ENCODE data around the gene TCF3. TPM values are rescaled to one million over a fixed set of nuclear protein-coding genes. Genes with fewer than 3 reads are reported as not detected.

Gene TCF3
- total and polyA plus RNA-seq, 2 experiments from 2014 or later, result 18.3 to 58.9 TPM

DNA sequence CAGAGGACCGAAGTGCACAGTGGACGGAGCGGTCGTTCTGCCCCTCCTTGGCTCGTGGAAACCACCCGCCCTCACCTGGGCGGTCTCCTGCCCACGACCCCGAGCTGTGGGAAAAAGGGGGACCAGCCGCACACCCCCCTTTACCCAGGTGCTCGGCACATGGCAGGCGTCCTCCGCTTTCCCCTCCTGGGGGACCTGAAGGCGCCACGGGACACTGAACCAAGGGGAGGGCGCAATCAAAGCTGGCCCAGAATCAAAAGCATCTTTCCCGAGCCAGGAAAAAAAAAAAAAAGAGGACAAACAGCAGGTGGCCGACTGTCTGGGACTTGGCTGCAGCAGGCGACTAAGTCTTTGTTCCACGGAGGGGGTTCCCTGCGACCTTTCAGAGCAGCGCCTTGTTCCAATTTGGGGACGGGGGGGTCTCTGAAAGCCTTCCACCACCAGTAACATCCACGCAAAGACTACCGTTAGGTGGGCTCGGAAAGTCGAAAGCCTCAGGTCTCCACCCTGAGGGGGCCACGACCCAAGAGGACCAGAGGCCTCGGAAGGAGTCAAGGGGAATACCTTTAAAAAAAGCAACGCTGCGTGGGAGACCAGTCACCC lies 60.9 kb downstream of the TCF3 start:
- peak overlapping the region; percentile 99 for H3K4me3 ChIP-seq
- peak overlapping the region; percentile 99 for H3K9ac ChIP-seq
- peaks cover 18% of the 10 kb centered on the region for H3K4me1 ChIP-seq (ENCODE audit: insufficient read depth)
- H3K36me3 ChIP-seq (ENCODE audit: low read depth), result 0 out of 2 replicates have a peak, but pooled peaks cover 5% of the 10 kb centered on the region
- H4K20me1 ChIP-seq (ENCODE audit: insufficient read depth), result no peaks in the 10 kb centered on the region
- peak overlapping the region; percentile 90 for H3K27ac ChIP-seq
- H3K9me3 ChIP-seq (ENCODE audit: low read depth), result no peaks in the 10 kb centered on the region
- H3F3A ChIP-seq (ENCODE audit: insufficient read depth), result peaks cover 15% of the 10 kb centered on the region; the same call in 1 of the 2 replicates
- DNase-seq, result peak; percentile 32
- 1 to 4% methylated on average over 21 to 31 of the region's 31 CpGs for WGBS, 2 experiments (ENCODE audit: low coverage in 1 of 2, low lambda C conversion rate in 2 of 2, missing lambda C conversion rate in 2 of 2)
- TF ChIP-seq EZH2 (IDR thresholded peaks at IDR 0.05; ENCODE audit: insufficient read depth, poor library complexity, severe bottlenecking) (no peak), EZH2phosphoT487 (IDR thresholded peaks at IDR 0.05; ENCODE audit: insufficient read depth, low read depth) (no peak)
- in situ Hi-C loops (cut with MboI), result no loop called here
- no peaks in the 10 kb centered on the region for H3K9me2 ChIP-seq (ENCODE audit: insufficient read depth)
- H3K27me3 ChIP-seq (replicated peaks; ENCODE audit: insufficient read depth), result no peaks in the 10 kb centered on the region
- peak overlapping the region; percentile 70; the same call in 1 of the 2 replicates for H2AFZ ChIP-seq
- peak overlapping the region; percentile 79 for H3K4me2 ChIP-seq (ENCODE audit: unreplicated experiment)
- H3K79me2 ChIP-seq (ENCODE audit: insufficient read depth), result peaks cover 56% of the 10 kb centered on the region

DNA sequence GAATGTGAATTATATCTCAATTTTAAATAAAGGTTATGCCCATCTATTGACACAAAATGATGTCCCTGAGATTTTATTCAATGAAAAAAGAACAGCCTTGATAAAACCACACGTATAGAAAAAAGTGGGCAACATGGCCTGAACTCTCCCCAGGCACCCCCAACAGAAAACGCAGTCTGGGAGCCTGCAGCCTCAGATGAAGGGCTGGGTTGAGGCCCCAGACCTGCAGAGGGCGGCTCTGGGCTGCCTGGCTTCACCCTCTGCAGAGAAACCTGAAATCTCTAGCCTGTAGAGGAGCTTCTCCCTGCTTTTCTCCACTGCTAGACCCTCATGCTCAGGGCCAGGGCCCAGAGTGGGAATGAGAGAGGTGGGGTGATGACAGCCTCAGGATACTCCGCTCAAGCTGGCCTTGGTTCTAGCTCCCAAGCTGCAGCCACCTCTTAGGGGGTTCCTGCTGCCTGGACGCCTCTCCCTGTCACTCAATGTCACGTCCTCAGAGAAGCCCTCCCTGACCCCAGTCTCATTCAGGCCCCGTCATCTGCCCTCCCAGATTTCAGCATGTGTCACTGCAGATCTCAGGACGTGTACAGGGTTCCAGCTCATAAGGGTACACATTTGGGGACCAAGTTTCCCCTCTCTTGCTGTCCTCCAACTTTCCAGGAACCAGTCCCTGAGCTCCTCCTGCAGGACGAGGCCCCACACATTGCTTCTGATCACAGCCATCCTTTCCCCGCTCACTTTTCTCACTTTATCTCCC lies 61.6 kb downstream of the TCF3 start:
- WGBS, 2 experiments (ENCODE audit: low coverage in 1 of 2, low lambda C conversion rate in 2 of 2, missing lambda C conversion rate in 2 of 2), result 33 to 37% methylated on average over 10 of the region's 10 CpGs
- Histone ChIP-seq H4K20me1 (ENCODE audit: insufficient read depth) (no peaks in the 10 kb centered on the region), H2AFZ (no peak overlapping the region), H3K79me2 (ENCODE audit: insufficient read depth) (peaks cover 63% of the 10 kb centered on the region), H3K4me2 (ENCODE audit: unreplicated experiment) (peak overlapping the region; percentile 79), H3K9me2 (ENCODE audit: insufficient read depth) (no peaks in the 10 kb centered on the region), H3K27me3 (replicated peaks; ENCODE audit: insufficient read depth) (no peaks in the 10 kb centered on the region), H3K4me3 (peak overlapping the region; percentile 99), H3F3A (ENCODE audit: insufficient read depth) (peaks cover 13% of the 10 kb centered on the region; the same call in 1 of the 2 replicates), H3K36me3 (ENCODE audit: low read depth) (no peaks in the 10 kb centered on the region), H3K9me3 (ENCODE audit: low read depth) (no peaks in the 10 kb centered on the region), H3K9ac (peak overlapping the region; percentile 99), H3K27ac (peak overlapping the region; percentile 90), H3K4me1 (ENCODE audit: insufficient read depth) (peaks cover 18% of the 10 kb centered on the region)
- DNase-seq, result peak; percentile 57
- TF ChIP-seq EZH2 (IDR thresholded peaks at IDR 0.05; ENCODE audit: insufficient read depth, poor library complexity, severe bottlenecking) (no peak), EZH2phosphoT487 (IDR thresholded peaks at IDR 0.05; ENCODE audit: insufficient read depth, low read depth) (no peak)
- in situ Hi-C loops (cut with MboI), result no loop called here

DNA sequence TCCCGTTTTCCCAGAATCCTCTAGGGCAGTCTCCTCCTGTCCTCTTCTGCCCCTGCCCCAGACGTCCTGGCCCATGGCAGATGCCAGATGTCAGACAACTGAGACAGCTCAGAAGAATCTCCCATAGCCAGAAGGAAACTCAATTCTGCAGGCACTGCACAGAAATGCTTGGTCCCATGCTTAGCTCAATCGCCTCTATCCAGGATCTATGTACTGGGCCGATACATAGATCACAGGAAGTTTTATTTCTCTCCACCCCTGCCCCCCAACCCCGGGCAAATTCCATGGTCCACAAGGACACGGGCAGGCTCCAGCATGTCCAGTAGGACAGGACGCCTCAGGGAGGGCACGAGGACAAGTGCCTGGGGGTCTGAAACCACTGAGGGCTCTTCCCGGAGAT lies 64.5 kb downstream of the TCF3 start:
- in situ Hi-C loops (cut with MboI), result no loop called here
- no peak overlapping the region for H3K9ac ChIP-seq
- no peaks in the 10 kb centered on the region for H3K27me3 ChIP-seq (replicated peaks; ENCODE audit: insufficient read depth)
- no peak overlapping the region for H3K4me2 ChIP-seq (ENCODE audit: unreplicated experiment)
- peaks cover 87% of the 10 kb centered on the region for H3K79me2 ChIP-seq (ENCODE audit: insufficient read depth)
- no peak overlapping the region for H3K27ac ChIP-seq
- H2AFZ ChIP-seq, result no peak overlapping the region
- DNase-seq, result no peak
- H4K20me1 ChIP-seq (ENCODE audit: insufficient read depth), result no peaks in the 10 kb centered on the region
- H3K9me2 ChIP-seq (ENCODE audit: insufficient read depth), result no peaks in the 10 kb centered on the region
- 51 to 61% methylated on average over 9 of the region's 9 CpGs for WGBS, 2 experiments (ENCODE audit: low coverage in 1 of 2, low lambda C conversion rate in 2 of 2, missing lambda C conversion rate in 2 of 2)
- H3K4me1 ChIP-seq (ENCODE audit: insufficient read depth), result peaks cover 18% of the 10 kb centered on the region
- H3K36me3 ChIP-seq (ENCODE audit: low read depth), result peaks cover 5% of the 10 kb centered on the region
- TF ChIP-seq EZH2 (IDR thresholded peaks at IDR 0.05; ENCODE audit: insufficient read depth, poor library complexity, severe bottlenecking), result no peak
- H3K9me3 ChIP-seq (ENCODE audit: low read depth), result no peaks in the 10 kb centered on the region
- H3F3A ChIP-seq (ENCODE audit: insufficient read depth), result no peaks in the 10 kb centered on the region
- H3K4me3 ChIP-seq, result no peak overlapping the region

DNA sequence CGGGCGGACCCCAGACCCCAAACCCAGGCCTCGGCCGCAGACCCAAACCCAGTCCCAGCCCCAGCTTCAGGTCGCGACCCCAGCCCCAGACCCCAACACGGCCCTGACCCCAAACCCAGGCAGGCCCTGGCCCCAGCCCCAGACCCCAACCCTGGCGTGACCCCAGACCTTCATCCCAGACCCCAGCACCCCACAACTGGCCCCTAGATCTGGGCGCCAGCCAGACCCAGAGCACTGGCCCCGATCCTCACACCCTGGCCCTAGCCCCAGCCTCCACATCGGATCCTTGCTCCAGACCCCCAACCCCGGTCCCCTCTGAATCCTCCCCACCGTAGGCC lies 67.2 kb downstream of the TCF3 start:
- no peak overlapping the region for H3K9ac ChIP-seq
- H2AFZ ChIP-seq, result no peak overlapping the region
- no peaks in the 10 kb centered on the region for H3K27me3 ChIP-seq (replicated peaks; ENCODE audit: insufficient read depth)
- 79 to 91% methylated on average over 2 to 13 of the region's 13 CpGs for WGBS, 2 experiments (ENCODE audit: low coverage in 1 of 2, low lambda C conversion rate in 2 of 2, missing lambda C conversion rate in 2 of 2)
- H3K9me2 ChIP-seq (ENCODE audit: insufficient read depth), result no peaks in the 10 kb centered on the region
- in situ Hi-C loops (cut with MboI), result no loop called here
- H3K79me2 ChIP-seq (ENCODE audit: insufficient read depth), result peaks cover 74% of the 10 kb centered on the region
- H3F3A ChIP-seq (ENCODE audit: insufficient read depth), result no peaks in the 10 kb centered on the region
- no peak overlapping the region for H3K4me2 ChIP-seq (ENCODE audit: unreplicated experiment)
- no peaks in the 10 kb centered on the region for H3K9me3 ChIP-seq (ENCODE audit: low read depth)
- DNase-seq, result no peak
- no peaks in the 10 kb centered on the region for H4K20me1 ChIP-seq (ENCODE audit: insufficient read depth)
- TF ChIP-seq EZH2phosphoT487 (IDR thresholded peaks at IDR 0.05; ENCODE audit: insufficient read depth, low read depth), result no peak
- TF ChIP-seq EZH2 (IDR thresholded peaks at IDR 0.05; ENCODE audit: insufficient read depth, poor library complexity, severe bottlenecking), result no peak
- H3K27ac ChIP-seq, result no peak overlapping the region
- H3K36me3 ChIP-seq (ENCODE audit: low read depth), result peaks cover 5% of the 10 kb centered on the region
- H3K4me3 ChIP-seq, result no peak overlapping the region
- H3K4me1 ChIP-seq (ENCODE audit: insufficient read depth), result peaks cover 9% of the 10 kb centered on the region; the same call in 1 of the 2 replicates
